ENCODE data around the gene SERP2. TPM values are rescaled to one million over a fixed set of nuclear protein-coding genes. Genes with fewer than 3 reads are reported as not detected.

Gene SERP2
- polyA plus RNA-seq, 2 of the 4 experiments (the other 2 are of a cell fraction): not detected

GRCh38 chr13:44362394-44363040, 11.1 kb upstream of the SERP2 start:
- TF ChIP-seq E2F6 (IDR thresholded peaks at IDR 0.05; ENCODE audit: borderline replicate concordance, low read depth) (no peak), FOSL2 (IDR thresholded peaks at IDR 0.05) (no peak), FOSL2 (CRISPR knock-in tag; IDR thresholded peaks at IDR 0.05) (no peak), CTCF (IDR thresholded peaks at IDR 0.05) (no peak), ZNF302 (CRISPR knock-in tag; IDR thresholded peaks at IDR 0.05) (no peak), RARB (CRISPR knock-in tag; IDR thresholded peaks at IDR 0.05) (no peak), JUN (IDR thresholded peaks at IDR 0.05) (no peak), HMGXB4 (CRISPR knock-in tag; IDR thresholded peaks at IDR 0.05; ENCODE audit: borderline replicate concordance) (no peak), KDM5A (IDR thresholded peaks at IDR 0.05) (no peak), FOSB (CRISPR knock-in tag; IDR thresholded peaks at IDR 0.05) (no peak), POLR2AphosphoS2 (conservative IDR thresholded peaks at IDR 0.05; ENCODE audit: low read length) (no peak), PBX3 (IDR thresholded peaks at IDR 0.05) (no peak), RAD21 (conservative IDR thresholded peaks at IDR 0.05 in 1 of 2, IDR thresholded peaks at IDR 0.05 in 1 of 2) (no peak), EHF (CRISPR knock-in tag; IDR thresholded peaks at IDR 0.05) (no peak), SREBF2 (IDR thresholded peaks at IDR 0.05) (no peak), PHF8 (IDR thresholded peaks at IDR 0.05; ENCODE audit: borderline replicate concordance, low read depth) (no peak), BCL3 (IDR thresholded peaks at IDR 0.05) (no peak), REST (IDR thresholded peaks at IDR 0.05) (no peak)
- ChIA-PET CTCF (interaction anchor here (1.8 kb wide), 1 partner anchor 22 kb away, joined by 4 read pairs; no protein-coding TSS in a partner anchor), POLR2A (interaction anchor here (1.9 kb wide), 1 partner anchor 74 kb away, joined by 7 read pairs; no protein-coding TSS in a partner anchor)
- 83% methylated on average over 11 of the region's 11 CpGs for WGBS (ENCODE audit: missing lambda C conversion rate)
- peaks cover 31% of the 10 kb centered on the region for H3K4me1 ChIP-seq
- FAIRE-seq (no peak), ATAC-seq (no peak), DNase-seq (ENCODE audit: low read depth in 1 of 2, low spot score in 1 of 2) (no peak)
- H3K4me2 ChIP-seq: no peak overlapping the region
- H3K9me3 ChIP-seq: no peaks in the 10 kb centered on the region
- H3K27ac ChIP-seq: peak overlapping the region in 1 of 2 experiments; percentile 60; a peak in 2 of 6 replicates
- no peak overlapping the region for H3K4me3 ChIP-seq

Data from A549 (cell line).